Measurements from ENCODE around the gene CTNNBL1. TPM values are rescaled to one million over a fixed set of nuclear protein-coding genes. Genes with fewer than 3 reads are reported as not detected.

CTNNBL1 gene
- total and polyA plus RNA-seq, 11 donors, result 22.6 to 68.9 (median 50.5) TPM

DNA sequence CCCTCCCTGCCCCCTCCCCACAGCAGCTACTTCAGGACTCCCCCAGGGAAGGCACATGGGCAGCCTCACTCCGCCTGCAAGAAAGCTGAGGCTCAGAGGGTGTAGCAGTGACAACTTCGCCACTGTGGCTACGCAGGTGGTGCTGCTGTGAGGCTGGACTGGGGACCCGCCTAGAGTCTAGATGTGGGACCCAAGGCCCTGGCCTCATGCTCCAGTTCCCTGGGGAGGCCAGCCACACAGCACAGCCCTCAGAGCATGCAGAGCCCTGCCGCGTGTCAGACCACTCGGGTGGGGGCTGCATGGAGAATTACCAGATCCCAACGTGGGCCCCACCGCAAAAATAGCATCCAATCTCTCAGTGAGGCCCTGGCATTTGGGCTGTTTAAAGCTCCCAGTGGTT, 178.3 kb downstream of the CTNNBL1 start:
- ATAC-seq (no peak), DNase-seq (no peak)
- Histone ChIP-seq H3K36me3 (peaks cover 0 to 53% (median 41%) of the 10 kb centered on the region in 9 donors), H3K4me3 (no peak overlapping the region), H3K4me1 (no peaks in the 10 kb centered on the region), H3K27me3 (no peaks in the 10 kb centered on the region), H3K9me3 (no peaks in the 10 kb centered on the region), H3K27ac (no peak overlapping the region)
- TF ChIP-seq POLR2A (IDR thresholded peaks at IDR 0.05), result no peak
- TF ChIP-seq, protein P1, sequence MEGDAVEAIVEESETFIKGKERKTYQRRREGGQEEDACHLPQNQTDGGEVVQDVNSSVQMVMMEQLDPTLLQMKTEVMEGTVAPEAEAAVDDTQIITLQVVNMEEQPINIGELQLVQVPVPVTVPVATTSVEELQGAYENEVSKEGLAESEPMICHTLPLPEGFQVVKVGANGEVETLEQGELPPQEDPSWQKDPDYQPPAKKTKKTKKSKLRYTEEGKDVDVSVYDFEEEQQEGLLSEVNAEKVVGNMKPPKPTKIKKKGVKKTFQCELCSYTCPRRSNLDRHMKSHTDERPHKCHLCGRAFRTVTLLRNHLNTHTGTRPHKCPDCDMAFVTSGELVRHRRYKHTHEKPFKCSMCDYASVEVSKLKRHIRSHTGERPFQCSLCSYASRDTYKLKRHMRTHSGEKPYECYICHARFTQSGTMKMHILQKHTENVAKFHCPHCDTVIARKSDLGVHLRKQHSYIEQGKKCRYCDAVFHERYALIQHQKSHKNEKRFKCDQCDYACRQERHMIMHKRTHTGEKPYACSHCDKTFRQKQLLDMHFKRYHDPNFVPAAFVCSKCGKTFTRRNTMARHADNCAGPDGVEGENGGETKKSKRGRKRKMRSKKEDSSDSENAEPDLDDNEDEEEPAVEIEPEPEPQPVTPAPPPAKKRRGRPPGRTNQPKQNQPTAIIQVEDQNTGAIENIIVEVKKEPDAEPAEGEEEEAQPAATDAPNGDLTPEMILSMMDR (IDR thresholded peaks at IDR 0.05), result no peak
- intact Hi-C loops (cut with DNase I), result no loop called here
- WGBS, 4 donors, result 79 to 90% (median 83%) methylated on average over 9 of the region's 9 CpGs

- 97 to 99% (median 98%) methylated on average over 10 to 11 of the region's 11 CpGs for WGBS, 4 donors
- intact Hi-C loops (cut with DNase I), result no loop called here
- H3K27ac ChIP-seq, result no peak overlapping the region
- peaks cover 0 to 14% (median 0%) of the 10 kb centered on the region in 12 donors for H3K4me1 ChIP-seq
- no peaks in the 10 kb centered on the region for H3K9me3 ChIP-seq
- ATAC-seq (no peak), DNase-seq (no peak)
- peaks cover 0 to 45% (median 34%) of the 10 kb centered on the region in 9 donors for H3K36me3 ChIP-seq
- no peaks in the 10 kb centered on the region for H3K27me3 ChIP-seq
- H3K4me3 ChIP-seq, result no peak overlapping the region
- no peak for TF ChIP-seq POLR2A (IDR thresholded peaks at IDR 0.05)
- TF ChIP-seq, protein P1 (IDR thresholded peaks at IDR 0.05), result no peak
These were observed 180.1 kb downstream of the CTNNBL1 start for GRCh38 chr20:37873884-37874283.

- Histone ChIP-seq H3K9me3 (no peaks in the 10 kb centered on the region), H3K36me3 (peaks cover 0 to 35% (median 31%) of the 10 kb centered on the region in 9 donors), H3K27me3 (no peaks in the 10 kb centered on the region), H3K4me1 (peaks cover 0 to 27% (median 1%) of the 10 kb centered on the region in 12 donors), H3K27ac (no peak overlapping the region), H3K4me3 (no peak overlapping the region)
- ATAC-seq (no peak), DNase-seq (no peak)
- intact Hi-C loops (cut with DNase I), result no loop called here
- no peak for TF ChIP-seq POLR2A (IDR thresholded peaks at IDR 0.05)
- TF ChIP-seq, protein P1 (IDR thresholded peaks at IDR 0.05), result no peak
- WGBS, 4 donors, result 90 to 94% (median 92%) methylated on average over 24 of the region's 24 CpGs
These were observed 181.8 kb downstream of the CTNNBL1 start for GRCh38 chr20:37875460-37876175.

DNA sequence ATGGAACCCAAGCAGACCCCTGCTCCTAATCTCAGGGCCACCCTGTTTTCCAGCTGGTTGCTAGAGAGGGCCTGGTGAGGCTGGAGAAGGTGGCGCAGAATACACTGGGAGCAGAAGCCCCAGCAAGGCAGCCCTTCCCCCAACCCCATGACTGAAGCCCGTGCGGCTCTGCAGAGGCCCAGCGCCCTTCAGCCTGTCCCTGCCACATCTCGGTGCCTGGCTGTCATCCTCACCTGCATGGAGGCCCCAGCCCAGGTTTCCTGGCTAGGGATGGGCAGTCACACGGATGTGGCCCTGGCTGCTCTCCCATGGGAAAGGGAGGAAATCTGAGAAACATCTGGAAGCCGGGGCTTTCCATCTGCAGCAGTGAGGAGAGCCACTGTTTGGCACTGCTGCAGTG, 183.0 kb downstream of the CTNNBL1 start:
- H3K27ac ChIP-seq, result no peak overlapping the region
- no peak for DNase-seq
- intact Hi-C loops (cut with DNase I), result no loop called here
- H3K4me1 ChIP-seq, result peaks cover 0 to 40% (median 13%) of the 10 kb centered on the region in 12 donors
- H3K36me3 ChIP-seq, result peaks cover 0 to 26% (median 23%) of the 10 kb centered on the region in 9 donors
- H3K27me3 ChIP-seq, result no peaks in the 10 kb centered on the region
- TF ChIP-seq, protein P1 (IDR thresholded peaks at IDR 0.05), result no peak
- TF ChIP-seq POLR2A (IDR thresholded peaks at IDR 0.05), result no peak
- no peaks in the 10 kb centered on the region for H3K9me3 ChIP-seq
- WGBS, 4 donors, result 68 to 74% (median 71%) methylated on average over 7 of the region's 7 CpGs
- H3K4me3 ChIP-seq, result no peak overlapping the region
- no peak for ATAC-seq

All from heart left ventricle (tissue), 16 donors.